ENCODE measurements around the gene WWC2.

DNA sequence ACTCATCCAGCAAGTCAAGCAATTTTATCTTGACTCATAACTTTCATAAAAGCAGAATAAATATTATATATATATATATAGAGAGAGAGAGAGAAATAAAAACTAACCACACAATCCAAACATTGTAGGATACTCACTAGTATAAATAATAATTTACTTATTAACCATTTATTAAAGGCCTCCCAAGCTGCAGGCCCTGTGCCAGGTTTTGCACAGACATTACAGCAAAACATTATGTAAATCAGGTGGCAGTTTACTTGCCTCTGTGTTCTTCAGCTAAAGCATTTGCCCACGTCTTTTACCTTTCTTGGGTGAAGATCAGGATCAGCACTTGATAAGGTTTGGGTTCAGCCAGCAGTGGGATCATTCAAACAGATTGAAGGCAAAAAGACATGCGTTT, 145.4 kb downstream of the WWC2 start:
- TF ChIP-seq POLR2A (IDR thresholded peaks at IDR 0.05), result no peak
- TF ChIP-seq, protein P1, sequence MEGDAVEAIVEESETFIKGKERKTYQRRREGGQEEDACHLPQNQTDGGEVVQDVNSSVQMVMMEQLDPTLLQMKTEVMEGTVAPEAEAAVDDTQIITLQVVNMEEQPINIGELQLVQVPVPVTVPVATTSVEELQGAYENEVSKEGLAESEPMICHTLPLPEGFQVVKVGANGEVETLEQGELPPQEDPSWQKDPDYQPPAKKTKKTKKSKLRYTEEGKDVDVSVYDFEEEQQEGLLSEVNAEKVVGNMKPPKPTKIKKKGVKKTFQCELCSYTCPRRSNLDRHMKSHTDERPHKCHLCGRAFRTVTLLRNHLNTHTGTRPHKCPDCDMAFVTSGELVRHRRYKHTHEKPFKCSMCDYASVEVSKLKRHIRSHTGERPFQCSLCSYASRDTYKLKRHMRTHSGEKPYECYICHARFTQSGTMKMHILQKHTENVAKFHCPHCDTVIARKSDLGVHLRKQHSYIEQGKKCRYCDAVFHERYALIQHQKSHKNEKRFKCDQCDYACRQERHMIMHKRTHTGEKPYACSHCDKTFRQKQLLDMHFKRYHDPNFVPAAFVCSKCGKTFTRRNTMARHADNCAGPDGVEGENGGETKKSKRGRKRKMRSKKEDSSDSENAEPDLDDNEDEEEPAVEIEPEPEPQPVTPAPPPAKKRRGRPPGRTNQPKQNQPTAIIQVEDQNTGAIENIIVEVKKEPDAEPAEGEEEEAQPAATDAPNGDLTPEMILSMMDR (IDR thresholded peaks at IDR 0.05 in 4 of 5, conservative IDR thresholded peaks at IDR 0.05 in 1 of 5), result no peak

All from gastrocnemius medialis (tissue), 4 donors.